MM.1S (cell line): ENCODE data around the gene SPINT2.

Source experiments
- DNase-seq: peaks from one replicate; pipeline ENCODE4 v3.0.0-alpha.2; 2015
- H2AFZ ChIP-seq: fragments of 300-600 bp; sonication (generic); 2 replicates; pipeline ENCODE4 v1.6.0; 2016; ENCODE audit warnings: antibody characterized with exemption, low read length
- H3F3A ChIP-seq: fragments of 300-600 bp; sonication (generic); 2 replicates; pipeline ENCODE4 v1.6.1; 2016; ENCODE audit warnings: mild to moderate bottlenecking, antibody characterized with exemption, low read length, moderate library complexity, mixed read lengths; ENCODE audit not compliant: insufficient read depth
- H3K27ac ChIP-seq: fragments of 300-600 bp; sonication (generic); 2 replicates; pipeline ENCODE4 v1.5.1; 2016; ENCODE audit warnings: mild to moderate bottlenecking, low read length
- H3K27me3 ChIP-seq: fragments of 300-600 bp; sonication (generic); replicated peaks from 2 replicates; pipeline ENCODE4 v1.6.0; 2016; ENCODE audit warnings: low read length; ENCODE audit not compliant: insufficient read depth
- H3K36me3 ChIP-seq: fragments of 300-600 bp; sonication (generic); replicated peaks from 2 replicates; pipeline ENCODE4 v1.6.1; 2016; ENCODE audit warnings: mild to moderate bottlenecking, low read length, mixed read lengths; ENCODE audit not compliant: insufficient read depth
- H3K4me1 ChIP-seq: fragments of 300-600 bp; sonication (generic); 2 replicates; pipeline ENCODE4 v1.6.1; 2016; ENCODE audit warnings: low read length, mixed read lengths
- H3K4me2 ChIP-seq: fragments of 300-600 bp; sonication (generic); 2 replicates; pipeline ENCODE4 v1.6.0; 2016; ENCODE audit warnings: low read depth, low read length
- H3K4me3 ChIP-seq: fragments of 300-600 bp; sonication (generic); 2 replicates; pipeline ENCODE4 v1.5.1; 2016; ENCODE audit warnings: low read length, mixed read lengths
- H3K79me2 ChIP-seq: fragments of 300-600 bp; sonication (generic); 2 replicates; pipeline ENCODE4 v1.6.1; 2016; ENCODE audit warnings: mixed run types, low read length, mixed read lengths
- H3K9ac ChIP-seq: fragments of 300-600 bp; sonication (generic); 2 replicates; pipeline ENCODE4 v1.6.1; 2016; ENCODE audit warnings: low read length, mixed read lengths
- H3K9me2 ChIP-seq: fragments of 300-600 bp; sonication (generic); replicated peaks from 2 replicates; pipeline ENCODE4 v1.6.1; 2016; ENCODE audit warnings: mild to moderate bottlenecking, low read length, mixed read lengths; ENCODE audit not compliant: insufficient read depth
- H3K9me3 ChIP-seq: fragments of 300-600 bp; sonication (generic); replicated peaks from 2 replicates; pipeline ENCODE4 v1.6.1; 2016; ENCODE audit warnings: mild to moderate bottlenecking, low read length, mixed read lengths; ENCODE audit not compliant: insufficient read depth
- H4K20me1 ChIP-seq: fragments of 300-600 bp; sonication (generic); 2 replicates; pipeline ENCODE4 v1.6.1; 2016; ENCODE audit warnings: mild to moderate bottlenecking, low read length, moderate library complexity, mixed read lengths; ENCODE audit not compliant: insufficient read depth
- CTCF ChIP-seq: fragments of 300-600 bp; sonication (generic); IDR thresholded peaks from 2 replicates; pipeline ENCODE4 v1.5.1; 2016; ENCODE audit warnings: antibody characterized with exemption, low read length, mixed read lengths
- EZH2 ChIP-seq: fragments of 300-600 bp; sonication (generic); optimal IDR thresholded peaks from 2 replicates; pipeline ENCODE3; 2017; ENCODE audit warnings: low read depth, mild to moderate bottlenecking, antibody characterized with exemption, low read length, mixed read lengths
- EZH2phosphoT487 ChIP-seq: fragments of 300-600 bp; sonication (generic); IDR thresholded peaks from 2 replicates; pipeline ENCODE4 v1.6.1; 2018; ENCODE audit warnings: antibody characterized with exemption, low read length

SPINT2 gene

GRCh38 chr19:38283271-38283670 lies 18.9 kb downstream of the SPINT2 start:
- no peaks in the 10 kb centered on the region for H4K20me1 ChIP-seq
- H3K79me2 ChIP-seq = no peaks in the 10 kb centered on the region
- no peak overlapping the region for H3K9ac ChIP-seq
- H2AFZ ChIP-seq = no peak overlapping the region
- H3K27ac ChIP-seq = no peak overlapping the region
- H3K4me3 ChIP-seq = no peak overlapping the region
- no peaks in the 10 kb centered on the region for H3K36me3 ChIP-seq
- no peaks in the 10 kb centered on the region for H3K27me3 ChIP-seq
- no peak overlapping the region for H3K4me2 ChIP-seq
- DNase-seq = no peak
- H3K4me1 ChIP-seq = no peaks in the 10 kb centered on the region
- no peaks in the 10 kb centered on the region for H3K9me2 ChIP-seq
- H3F3A ChIP-seq = no peaks in the 10 kb centered on the region
- TF ChIP-seq EZH2 = no peak
- no peak for TF ChIP-seq CTCF
- TF ChIP-seq EZH2phosphoT487 = no peak
- no peaks in the 10 kb centered on the region for H3K9me3 ChIP-seq

GRCh38 chr19:38284422-38284821 lies 20.0 kb downstream of the SPINT2 start:
- TF ChIP-seq CTCF (no peak), EZH2phosphoT487 (no peak), EZH2 (no peak)
- Histone ChIP-seq H3K36me3 (no peaks in the 10 kb centered on the region), H2AFZ (no peak overlapping the region), H3K27ac (no peak overlapping the region), H3K4me3 (no peak overlapping the region), H3K9ac (no peak overlapping the region), H3K4me2 (no peak overlapping the region), H3K9me3 (no peaks in the 10 kb centered on the region), H3K27me3 (peaks cover 4% of the 10 kb centered on the region; the same call in 1 of the 2 replicates), H3K4me1 (no peaks in the 10 kb centered on the region), H4K20me1 (no peaks in the 10 kb centered on the region), H3K79me2 (no peaks in the 10 kb centered on the region), H3F3A (no peaks in the 10 kb centered on the region), H3K9me2 (no peaks in the 10 kb centered on the region)
- DNase-seq = no peak

DNA sequence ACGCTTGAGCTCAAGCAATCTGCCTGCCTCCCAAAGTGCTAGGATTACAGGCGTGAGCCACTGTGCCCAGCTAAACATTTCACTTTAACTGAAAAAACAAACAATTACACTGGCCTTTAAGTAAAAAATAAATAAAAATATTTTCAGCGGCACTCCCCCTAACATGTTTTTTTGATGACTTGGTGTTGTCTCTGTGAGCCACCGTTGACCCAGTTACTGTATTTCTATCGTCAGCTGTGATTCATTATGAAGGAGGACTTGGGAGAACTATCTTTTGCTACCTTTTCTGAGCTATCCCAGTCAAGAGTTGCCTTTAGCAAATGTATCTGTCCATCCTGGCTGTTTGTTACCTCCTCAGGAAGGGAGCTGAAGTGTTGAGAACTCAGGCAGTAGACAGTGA lies 21.2 kb downstream of the SPINT2 start:
- Histone ChIP-seq H2AFZ (no peak overlapping the region), H3K27ac (no peak overlapping the region), H3K4me1 (no peaks in the 10 kb centered on the region), H3K4me3 (no peak overlapping the region), H3K79me2 (no peaks in the 10 kb centered on the region), H3K36me3 (no peaks in the 10 kb centered on the region), H3K27me3 (peaks cover 9% of the 10 kb centered on the region; the same call in 1 of the 2 replicates), H4K20me1 (no peaks in the 10 kb centered on the region), H3K9ac (no peak overlapping the region), H3K9me2 (no peaks in the 10 kb centered on the region), H3F3A (no peaks in the 10 kb centered on the region), H3K9me3 (no peaks in the 10 kb centered on the region), H3K4me2 (no peak overlapping the region)
- DNase-seq = no peak
- TF ChIP-seq EZH2phosphoT487 = no peak
- TF ChIP-seq CTCF = no peak
- TF ChIP-seq EZH2 = no peak

GRCh38 chr19:38287604-38288003 lies 23.2 kb downstream of the SPINT2 start:
- no peaks in the 10 kb centered on the region for H3K79me2 ChIP-seq
- no peaks in the 10 kb centered on the region for H3F3A ChIP-seq
- H3K27me3 ChIP-seq = peaks cover 13% of the 10 kb centered on the region
- no peak overlapping the region for H2AFZ ChIP-seq
- TF ChIP-seq EZH2 (no peak), EZH2phosphoT487 (no peak), CTCF (no peak)
- H3K4me2 ChIP-seq = no peak overlapping the region
- no peak overlapping the region for H3K9ac ChIP-seq
- H3K4me3 ChIP-seq = no peak overlapping the region
- no peaks in the 10 kb centered on the region for H4K20me1 ChIP-seq
- no peak overlapping the region for H3K27ac ChIP-seq
- no peaks in the 10 kb centered on the region for H3K4me1 ChIP-seq
- no peaks in the 10 kb centered on the region for H3K9me3 ChIP-seq
- no peaks in the 10 kb centered on the region for H3K9me2 ChIP-seq
- H3K36me3 ChIP-seq = no peaks in the 10 kb centered on the region
- DNase-seq = no peak
